BE2C (cell line): ENCODE measurements around the gene SF3B2.

ENCODE experiments used
- DNase-seq: peaks from one replicate; pipeline ENCODE4 v3.0.0-alpha.2; 2020
- H3K27me3 ChIP-seq: fragments of 250-450 bp; sonication (Bioruptor Pico); 2 replicates; pipeline ENCODE4 v1.5.1; 2020; ENCODE audit warnings: mild to moderate bottlenecking
- H3K36me3 ChIP-seq: fragments of 250-450 bp; sonication (Bioruptor Pico); 2 replicates; pipeline ENCODE4 v1.5.1; 2020; ENCODE audit warnings: mild to moderate bottlenecking
- H3K4me1 ChIP-seq: fragments of 250-450 bp; sonication (Bioruptor Pico); 2 replicates; pipeline ENCODE4 v1.5.1; 2020
- H3K4me3 ChIP-seq: 2 replicates; pipeline ENCODE4 v1.5.1; 2011; ENCODE audit warnings: low read depth, low read length
- H3K9me3 ChIP-seq: fragments of 250-450 bp; sonication (Bioruptor Pico); 2 replicates; pipeline ENCODE4 v1.5.1; 2020
- TF ChIP-seq, protein P1 (sequence below): IDR thresholded peaks from 2 replicates; pipeline ENCODE4 v1.5.1; 2012; ENCODE audit warnings: mild to moderate bottlenecking, low read depth, low read length

The SF3B2 gene

DNA sequence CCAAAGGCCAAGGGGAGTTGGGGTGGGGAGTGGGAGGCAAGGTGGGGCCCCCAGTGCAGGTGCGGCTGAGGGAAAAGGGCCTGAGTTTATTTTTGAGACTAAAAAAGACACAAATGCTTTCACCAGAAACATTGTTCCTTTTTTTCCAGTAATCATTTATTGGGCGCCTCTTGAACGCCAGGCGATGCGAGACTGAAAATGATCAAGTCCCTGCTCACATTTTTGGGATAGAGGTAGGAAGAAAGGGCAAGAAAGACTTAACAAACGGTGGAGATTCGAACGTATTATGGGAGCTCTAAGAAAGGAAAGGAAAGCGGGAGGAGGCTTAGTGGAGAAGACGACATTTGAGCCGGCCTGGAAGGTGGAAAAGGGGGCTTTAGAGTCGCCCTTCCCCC is 796 bp upstream of the SF3B2 start:
- peaks cover 6% of the 10 kb centered on the region for H3K4me1 ChIP-seq
- H3K4me3 ChIP-seq, result peak overlapping the region; percentile 80
- no peak for DNase-seq
- TF ChIP-seq, protein P1, sequence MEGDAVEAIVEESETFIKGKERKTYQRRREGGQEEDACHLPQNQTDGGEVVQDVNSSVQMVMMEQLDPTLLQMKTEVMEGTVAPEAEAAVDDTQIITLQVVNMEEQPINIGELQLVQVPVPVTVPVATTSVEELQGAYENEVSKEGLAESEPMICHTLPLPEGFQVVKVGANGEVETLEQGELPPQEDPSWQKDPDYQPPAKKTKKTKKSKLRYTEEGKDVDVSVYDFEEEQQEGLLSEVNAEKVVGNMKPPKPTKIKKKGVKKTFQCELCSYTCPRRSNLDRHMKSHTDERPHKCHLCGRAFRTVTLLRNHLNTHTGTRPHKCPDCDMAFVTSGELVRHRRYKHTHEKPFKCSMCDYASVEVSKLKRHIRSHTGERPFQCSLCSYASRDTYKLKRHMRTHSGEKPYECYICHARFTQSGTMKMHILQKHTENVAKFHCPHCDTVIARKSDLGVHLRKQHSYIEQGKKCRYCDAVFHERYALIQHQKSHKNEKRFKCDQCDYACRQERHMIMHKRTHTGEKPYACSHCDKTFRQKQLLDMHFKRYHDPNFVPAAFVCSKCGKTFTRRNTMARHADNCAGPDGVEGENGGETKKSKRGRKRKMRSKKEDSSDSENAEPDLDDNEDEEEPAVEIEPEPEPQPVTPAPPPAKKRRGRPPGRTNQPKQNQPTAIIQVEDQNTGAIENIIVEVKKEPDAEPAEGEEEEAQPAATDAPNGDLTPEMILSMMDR, result no peak
- no peaks in the 10 kb centered on the region for H3K9me3 ChIP-seq
- no peaks in the 10 kb centered on the region for H3K27me3 ChIP-seq
- H3K36me3 ChIP-seq, result peaks cover 19% of the 10 kb centered on the region

DNA sequence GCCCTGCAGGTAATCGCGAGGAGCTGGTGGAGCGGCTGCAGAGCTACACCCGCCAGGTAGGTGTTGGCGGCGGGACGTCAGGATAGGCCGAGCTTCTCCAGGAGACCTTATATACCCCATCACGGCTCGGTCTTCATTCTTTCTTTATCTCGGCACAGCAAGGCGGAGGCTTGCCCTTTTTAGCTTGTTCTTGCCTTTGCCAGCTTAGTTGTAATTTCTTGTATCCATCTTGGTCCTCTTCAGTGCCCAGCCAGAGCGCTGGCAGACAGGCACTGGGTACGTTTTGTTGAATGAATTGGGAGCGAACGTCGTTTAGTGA is 459 bp downstream of the SF3B2 start:
- peak overlapping the region; percentile 80 for H3K4me3 ChIP-seq
- peaks cover 6% of the 10 kb centered on the region for H3K4me1 ChIP-seq
- no peak for DNase-seq
- peaks cover 31% of the 10 kb centered on the region for H3K36me3 ChIP-seq
- H3K27me3 ChIP-seq, result no peaks in the 10 kb centered on the region
- TF ChIP-seq, protein P1, result no peak
- H3K9me3 ChIP-seq, result no peaks in the 10 kb centered on the region

DNA sequence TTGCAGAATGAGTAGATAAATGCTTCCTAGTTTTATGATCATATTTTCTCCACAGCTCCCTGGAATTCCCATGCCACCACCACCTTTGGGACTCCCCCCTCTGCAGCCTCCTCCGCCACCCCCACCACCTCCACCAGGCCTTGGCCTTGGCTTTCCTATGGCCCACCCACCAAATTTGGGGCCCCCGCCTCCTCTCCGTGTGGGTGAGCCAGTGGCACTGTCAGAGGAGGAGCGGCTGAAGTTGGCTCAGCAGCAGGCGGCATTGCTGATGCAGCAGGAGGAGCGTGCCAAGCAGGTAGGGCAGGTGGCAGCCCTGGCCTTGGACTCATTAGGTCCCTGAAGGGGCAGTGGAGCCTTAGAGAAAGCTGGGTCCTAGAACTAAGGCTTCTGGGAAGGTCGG is 2.9 kb downstream of the SF3B2 start:
- H3K4me3 ChIP-seq, result no peak overlapping the region
- peaks cover 6% of the 10 kb centered on the region for H3K4me1 ChIP-seq
- TF ChIP-seq, protein P1, result no peak
- no peaks in the 10 kb centered on the region for H3K9me3 ChIP-seq
- DNase-seq, result no peak
- H3K27me3 ChIP-seq, result no peaks in the 10 kb centered on the region
- peaks cover 53% of the 10 kb centered on the region for H3K36me3 ChIP-seq

DNA sequence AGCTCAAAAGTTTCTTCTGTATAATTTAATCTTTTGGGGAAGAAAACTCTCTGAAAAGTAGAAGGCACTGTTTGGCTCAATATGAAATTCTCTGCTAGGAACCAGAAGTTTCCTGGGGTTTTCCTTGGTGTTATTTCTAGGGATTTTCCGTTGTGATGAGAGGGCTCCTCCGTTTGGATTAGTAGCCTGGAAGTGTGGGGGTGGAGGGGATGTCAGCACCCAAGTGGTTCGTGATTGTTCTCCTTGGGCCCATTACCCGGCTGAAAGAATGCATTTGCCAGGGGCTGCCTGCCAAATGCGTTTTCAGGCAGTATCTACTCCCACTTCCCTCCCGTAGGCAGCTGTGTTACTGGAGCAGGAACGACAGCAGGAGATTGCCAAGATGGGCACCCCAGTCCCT is 4.3 kb downstream of the SF3B2 start:
- Histone ChIP-seq H3K4me3 (no peak overlapping the region), H3K9me3 (no peaks in the 10 kb centered on the region), H3K27me3 (no peaks in the 10 kb centered on the region), H3K4me1 (no peaks in the 10 kb centered on the region; the same call in none of the 2 replicates), H3K36me3 (peaks cover 68% of the 10 kb centered on the region)
- DNase-seq, result no peak
- TF ChIP-seq, protein P1, result no peak

DNA sequence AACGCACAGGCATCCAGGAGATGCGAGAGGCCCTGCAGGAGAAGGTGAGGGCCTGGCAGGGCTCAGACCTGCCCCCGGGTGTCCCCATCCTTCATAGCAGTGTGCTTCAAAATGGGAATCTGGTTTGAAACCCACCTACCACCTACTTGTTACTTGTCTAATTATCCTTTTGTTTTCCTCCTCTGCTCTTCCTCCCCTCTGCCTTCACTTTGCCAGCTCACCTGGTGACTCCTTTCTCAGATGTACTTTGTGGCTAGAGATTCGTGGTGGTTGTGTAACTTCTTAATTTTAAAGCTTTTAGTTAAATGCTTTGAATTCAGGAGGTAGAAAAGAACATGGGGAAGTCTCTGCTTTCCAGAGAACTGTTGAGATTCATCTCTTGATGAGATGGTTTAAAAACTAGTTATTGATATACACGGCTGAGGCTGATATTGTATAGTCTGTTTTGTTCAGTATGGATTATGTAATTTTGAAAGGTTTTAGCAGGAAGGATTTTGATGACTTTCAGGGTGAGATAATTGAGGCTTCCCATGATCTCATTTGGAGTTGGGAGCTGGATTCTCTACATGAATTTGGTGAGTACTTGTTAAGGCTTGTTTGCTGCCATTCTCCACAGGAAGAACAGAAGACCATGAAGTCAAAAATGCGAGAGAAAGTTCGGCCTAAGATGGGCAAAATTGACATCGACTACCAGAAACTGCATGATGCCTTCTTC is 8.0 kb downstream of the SF3B2 start:
- DNase-seq, result no peak
- Histone ChIP-seq H3K36me3 (peaks cover 93% of the 10 kb centered on the region), H3K9me3 (no peaks in the 10 kb centered on the region), H3K27me3 (no peaks in the 10 kb centered on the region), H3K4me1 (no peaks in the 10 kb centered on the region; the same call in 1 of the 2 replicates), H3K4me3 (no peak overlapping the region)
- TF ChIP-seq, protein P1, result no peak

DNA sequence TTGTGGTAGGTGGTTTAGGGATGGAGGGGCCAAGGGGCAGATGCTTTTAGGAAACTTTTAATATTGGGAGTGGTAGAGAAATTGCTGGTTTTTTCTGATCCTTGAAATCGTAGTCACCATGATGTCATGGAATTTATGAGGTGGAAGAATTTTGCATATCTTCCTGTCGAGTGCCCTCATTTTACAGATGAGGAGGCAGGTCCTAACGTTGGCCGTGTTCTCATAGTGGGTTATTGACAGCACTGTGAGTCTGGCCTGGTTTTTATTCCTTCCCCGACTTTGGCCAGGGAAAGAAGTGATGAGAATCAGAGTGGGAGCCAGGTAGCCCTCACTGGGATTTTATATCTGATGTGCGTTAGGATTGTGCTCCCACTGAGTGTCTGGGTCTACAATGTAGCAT is 9.1 kb downstream of the SF3B2 start:
- Histone ChIP-seq H3K36me3 (peaks cover 92% of the 10 kb centered on the region), H3K9me3 (no peaks in the 10 kb centered on the region), H3K4me1 (no peaks in the 10 kb centered on the region; the same call in 1 of the 2 replicates), H3K27me3 (no peaks in the 10 kb centered on the region), H3K4me3 (no peak overlapping the region)
- DNase-seq, result no peak
- TF ChIP-seq, protein P1, result no peak
